ENCODE measurements around the gene HSPA12B.
A peak's percentile ranks its signal among the peaks of the same experiment; 100 is the strongest.

The HSPA12B gene

DNA sequence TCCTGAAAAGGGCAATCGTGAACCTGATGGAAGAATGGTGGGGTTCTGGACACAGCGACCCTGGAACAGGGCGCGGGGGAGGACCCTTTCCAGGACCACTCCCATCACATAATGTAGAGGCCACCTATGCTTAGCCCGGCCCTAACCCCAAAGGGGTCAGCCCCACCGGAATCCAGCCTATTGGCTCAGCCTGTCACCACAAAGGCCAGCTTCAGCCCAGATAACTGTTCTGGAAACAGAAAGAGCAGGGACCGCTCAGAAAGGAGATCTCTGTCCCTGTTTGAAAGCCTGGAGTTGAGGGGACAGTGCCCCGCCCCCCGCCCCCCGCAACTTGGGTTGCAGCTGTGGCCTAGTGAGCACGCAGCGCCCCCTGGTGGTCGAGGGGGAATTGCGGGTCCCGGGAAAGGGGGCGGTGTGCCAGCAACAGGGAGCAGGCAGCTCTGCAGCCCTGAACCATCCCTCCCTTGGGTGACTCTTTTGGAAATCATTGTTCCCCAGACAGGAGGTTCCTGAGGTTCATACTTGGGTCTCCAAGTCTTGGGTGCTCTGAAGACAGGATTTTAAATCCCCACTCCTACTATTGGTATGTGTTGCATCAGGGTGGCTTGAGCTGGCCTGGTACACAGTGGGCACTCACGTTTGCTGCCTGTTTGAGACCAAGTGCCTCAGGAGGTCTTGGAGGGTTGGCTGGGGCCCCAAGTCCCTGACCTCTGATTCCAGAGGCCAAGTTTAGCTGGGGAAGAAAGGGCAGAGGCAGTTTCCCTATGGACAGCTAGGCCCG, 21.6 kb upstream of the HSPA12B start:
- TF ChIP-seq, protein P1, sequence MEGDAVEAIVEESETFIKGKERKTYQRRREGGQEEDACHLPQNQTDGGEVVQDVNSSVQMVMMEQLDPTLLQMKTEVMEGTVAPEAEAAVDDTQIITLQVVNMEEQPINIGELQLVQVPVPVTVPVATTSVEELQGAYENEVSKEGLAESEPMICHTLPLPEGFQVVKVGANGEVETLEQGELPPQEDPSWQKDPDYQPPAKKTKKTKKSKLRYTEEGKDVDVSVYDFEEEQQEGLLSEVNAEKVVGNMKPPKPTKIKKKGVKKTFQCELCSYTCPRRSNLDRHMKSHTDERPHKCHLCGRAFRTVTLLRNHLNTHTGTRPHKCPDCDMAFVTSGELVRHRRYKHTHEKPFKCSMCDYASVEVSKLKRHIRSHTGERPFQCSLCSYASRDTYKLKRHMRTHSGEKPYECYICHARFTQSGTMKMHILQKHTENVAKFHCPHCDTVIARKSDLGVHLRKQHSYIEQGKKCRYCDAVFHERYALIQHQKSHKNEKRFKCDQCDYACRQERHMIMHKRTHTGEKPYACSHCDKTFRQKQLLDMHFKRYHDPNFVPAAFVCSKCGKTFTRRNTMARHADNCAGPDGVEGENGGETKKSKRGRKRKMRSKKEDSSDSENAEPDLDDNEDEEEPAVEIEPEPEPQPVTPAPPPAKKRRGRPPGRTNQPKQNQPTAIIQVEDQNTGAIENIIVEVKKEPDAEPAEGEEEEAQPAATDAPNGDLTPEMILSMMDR (IDR thresholded peaks at IDR 0.05; ENCODE audit: control insufficient read depth, extremely low read depth, insufficient read depth): peak; percentile 95
- no peak for DNase-seq (ENCODE audit: low read depth)
- no peak overlapping the region for H3K4me3 ChIP-seq (ENCODE audit: low read depth, low read length)

DNA sequence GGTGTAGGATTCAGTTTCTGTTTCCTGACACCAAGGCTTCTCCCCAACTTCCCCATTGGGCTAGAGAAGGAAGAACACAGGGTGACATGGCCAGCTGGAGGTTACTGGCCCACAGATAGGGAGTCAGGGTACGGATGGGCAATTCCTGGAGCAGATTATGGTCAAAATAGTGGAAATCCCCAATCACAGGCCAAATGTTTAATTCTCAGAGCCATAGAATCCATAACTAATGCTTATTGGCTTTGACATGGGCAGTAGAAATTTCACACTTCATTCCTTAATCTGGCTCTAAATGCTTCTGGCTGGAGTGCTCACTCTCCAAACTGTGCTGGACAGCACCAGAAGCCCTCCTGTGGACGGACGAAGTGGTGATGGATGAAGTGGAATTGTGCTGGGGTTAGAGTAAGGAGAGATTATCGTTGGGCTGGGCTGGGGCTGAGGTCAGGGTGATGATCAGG, 21.0 kb upstream of the HSPA12B start:
- H3K4me3 ChIP-seq (ENCODE audit: low read depth, low read length): no peak overlapping the region
- DNase-seq (ENCODE audit: low read depth): no peak

DNA sequence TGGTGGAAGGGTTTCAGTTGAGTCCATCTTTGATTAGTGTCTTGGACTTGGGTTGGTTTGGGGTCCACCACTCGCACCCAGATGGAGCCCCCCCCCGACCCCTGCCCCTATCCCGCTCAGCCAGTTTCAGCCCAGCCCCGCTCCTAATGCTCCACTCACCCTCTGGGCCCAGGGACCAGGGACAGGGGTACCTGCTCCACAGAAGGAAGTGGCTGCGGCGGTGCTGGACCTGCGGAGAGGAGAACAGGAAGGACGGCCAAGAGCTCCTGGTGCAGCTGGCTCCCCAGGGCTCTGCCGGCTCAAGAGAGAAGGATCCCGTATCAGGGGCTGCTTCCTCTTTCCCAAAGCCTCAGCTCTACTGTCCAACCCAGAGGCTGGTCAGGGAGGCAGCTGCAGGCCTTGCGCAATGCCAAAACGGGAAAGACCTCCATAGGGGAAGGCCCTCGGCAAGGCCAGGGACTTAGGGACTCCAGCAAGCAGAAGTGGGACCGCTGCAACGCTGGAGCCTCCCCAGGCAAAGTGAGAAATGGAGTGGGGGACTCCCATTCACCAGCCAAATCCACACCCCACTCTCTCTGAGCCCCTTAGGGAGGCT, 20.1 kb upstream of the HSPA12B start, which contains the start of gene SIGLEC1:
TSS of gene SIGLEC1 (minus strand) at position 322 of the 595 bp plus-strand sequence. CDS start 5,472 bp downstream, outside the sequence.
- no peak for DNase-seq (ENCODE audit: low read depth)
- TF ChIP-seq, protein P1 (IDR thresholded peaks at IDR 0.05; ENCODE audit: control insufficient read depth, extremely low read depth, insufficient read depth): no peak
- H3K4me3 ChIP-seq (ENCODE audit: low read depth, low read length): no peak within 1 kb of the TSS

More for the DNA sequence above, 21.0 kb upstream of the HSPA12B start:
- TF ChIP-seq, protein P1 (IDR thresholded peaks at IDR 0.05; ENCODE audit: control insufficient read depth, extremely low read depth, insufficient read depth): no peak

DNA sequence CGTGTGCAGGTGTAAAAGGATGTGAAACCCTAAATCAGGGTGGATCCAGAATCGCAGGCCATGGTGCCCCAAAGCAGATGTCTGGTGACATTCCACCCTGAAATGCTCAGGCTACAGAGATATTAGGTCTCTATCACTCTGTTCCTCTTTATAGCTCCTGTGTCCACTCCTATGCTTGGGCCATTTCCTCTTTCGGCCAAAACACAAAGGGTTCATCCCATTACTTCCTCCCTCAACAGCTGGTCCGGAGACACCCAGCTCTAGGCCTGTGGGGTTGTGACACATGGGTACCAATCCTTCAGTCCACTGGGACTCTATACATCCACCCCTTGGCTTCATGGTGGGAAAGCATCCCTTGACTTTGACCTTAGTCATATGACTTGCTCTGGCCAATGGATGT, 18.4 kb upstream of the HSPA12B start:
- TF ChIP-seq, protein P1 (IDR thresholded peaks at IDR 0.05; ENCODE audit: control insufficient read depth, extremely low read depth, insufficient read depth): no peak
- no peak overlapping the region for H3K4me3 ChIP-seq (ENCODE audit: low read depth, low read length)
- no peak for DNase-seq (ENCODE audit: low read depth)

DNA sequence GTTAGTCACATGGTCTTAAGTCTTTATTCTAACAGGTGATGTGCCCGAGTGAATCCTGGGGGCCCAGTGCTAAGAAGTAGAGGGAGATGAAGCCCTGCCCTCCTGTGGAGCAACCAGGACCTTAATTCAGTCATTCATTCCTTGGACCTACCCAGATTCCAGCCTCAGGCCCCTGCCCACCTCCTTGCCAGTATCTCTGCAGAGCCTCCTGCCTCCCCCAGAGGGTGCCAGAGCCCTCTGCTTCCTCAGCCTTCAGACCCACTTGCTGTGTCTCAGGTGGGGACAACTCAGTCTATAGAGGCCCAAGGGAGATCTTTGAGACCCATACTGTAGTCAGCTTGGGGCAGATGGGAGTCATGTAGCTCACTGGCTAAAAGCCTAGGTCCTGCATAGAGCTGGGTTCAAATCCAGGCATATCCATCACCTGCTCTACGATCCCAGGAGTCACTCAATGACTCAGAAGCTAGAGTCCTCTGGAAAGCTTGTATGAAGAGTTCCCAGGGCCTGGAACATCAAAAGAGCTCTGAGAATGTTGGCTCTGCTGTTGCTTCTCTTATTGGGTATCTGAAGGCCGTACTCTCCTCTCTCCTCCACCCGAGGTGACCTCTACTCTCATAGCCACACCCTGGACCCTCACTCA, 16.2 kb upstream of the HSPA12B start:
- TF ChIP-seq, protein P1 (IDR thresholded peaks at IDR 0.05; ENCODE audit: control insufficient read depth, extremely low read depth, insufficient read depth): peak; percentile 58
- no peak overlapping the region for H3K4me3 ChIP-seq (ENCODE audit: low read depth, low read length)
- DNase-seq (ENCODE audit: low read depth): no peak

DNA sequence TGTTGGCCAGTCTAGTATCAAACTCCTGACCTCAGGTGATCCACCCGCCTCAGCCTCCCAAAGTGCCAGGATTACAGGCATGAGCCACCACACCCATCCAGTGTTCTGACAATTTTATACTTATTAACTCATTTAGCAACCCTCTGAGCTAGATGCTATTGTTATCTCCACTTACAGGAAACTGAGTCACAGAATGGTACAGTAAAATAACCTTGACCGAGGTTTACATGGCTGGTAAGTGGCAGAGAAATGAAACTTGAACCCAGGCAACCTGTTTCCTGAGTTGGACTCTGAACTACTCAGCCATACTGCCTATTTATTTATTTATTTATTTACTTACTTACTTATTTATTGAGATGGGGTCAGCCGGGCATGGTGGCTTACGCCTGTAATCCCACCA, 13.4 kb upstream of the HSPA12B start:
- no peak for DNase-seq (ENCODE audit: low read depth)
- no peak overlapping the region for H3K4me3 ChIP-seq (ENCODE audit: low read depth, low read length)
- TF ChIP-seq, protein P1 (IDR thresholded peaks at IDR 0.05; ENCODE audit: control insufficient read depth, extremely low read depth, insufficient read depth): no peak
